ENCODE data around the gene RANBP3L.

Gene RANBP3L

DNA sequence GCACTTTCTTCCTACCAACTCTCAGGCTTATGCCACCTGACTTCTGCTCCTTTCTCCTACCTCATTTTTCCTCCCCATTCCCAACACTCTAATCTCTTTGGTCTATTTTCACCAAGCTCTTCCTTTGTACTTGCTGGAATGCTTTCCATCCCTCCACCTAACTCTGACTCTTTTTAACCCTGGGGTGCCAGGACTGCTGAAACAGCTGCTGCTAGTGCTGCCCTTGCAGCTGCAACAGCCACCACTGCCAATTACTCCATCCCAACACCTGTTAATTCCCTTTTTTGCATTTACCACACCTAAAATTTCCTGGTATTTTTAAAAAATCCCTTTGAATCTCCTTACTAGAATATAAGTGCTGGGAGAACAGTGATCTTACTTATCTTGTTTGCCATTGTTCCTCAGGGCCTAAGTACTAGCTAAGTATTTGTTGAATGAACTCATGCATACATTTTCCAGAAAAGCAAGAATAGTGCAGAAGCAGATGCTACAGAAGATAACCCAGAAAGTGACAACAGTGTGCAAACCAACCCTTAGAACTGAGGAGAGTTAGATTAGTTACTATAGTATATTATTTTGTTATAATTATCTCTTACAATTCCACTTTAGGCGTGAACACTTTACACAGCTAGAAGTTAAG is 71.4 kb downstream of the RANBP3L start:
- DNase-seq (ENCODE audit: low spot score), result no peak
- ChIA-PET CTCF (interaction anchor here (0.7 to 1.0 kb wide), 2 partner anchors 12 to 75 kb away, joined by 3 read pairs; no protein-coding TSS in a partner anchor), POLR2A (ENCODE audit: low non-redundant PET) (no interaction called here)
- TF ChIP-seq, protein P1, sequence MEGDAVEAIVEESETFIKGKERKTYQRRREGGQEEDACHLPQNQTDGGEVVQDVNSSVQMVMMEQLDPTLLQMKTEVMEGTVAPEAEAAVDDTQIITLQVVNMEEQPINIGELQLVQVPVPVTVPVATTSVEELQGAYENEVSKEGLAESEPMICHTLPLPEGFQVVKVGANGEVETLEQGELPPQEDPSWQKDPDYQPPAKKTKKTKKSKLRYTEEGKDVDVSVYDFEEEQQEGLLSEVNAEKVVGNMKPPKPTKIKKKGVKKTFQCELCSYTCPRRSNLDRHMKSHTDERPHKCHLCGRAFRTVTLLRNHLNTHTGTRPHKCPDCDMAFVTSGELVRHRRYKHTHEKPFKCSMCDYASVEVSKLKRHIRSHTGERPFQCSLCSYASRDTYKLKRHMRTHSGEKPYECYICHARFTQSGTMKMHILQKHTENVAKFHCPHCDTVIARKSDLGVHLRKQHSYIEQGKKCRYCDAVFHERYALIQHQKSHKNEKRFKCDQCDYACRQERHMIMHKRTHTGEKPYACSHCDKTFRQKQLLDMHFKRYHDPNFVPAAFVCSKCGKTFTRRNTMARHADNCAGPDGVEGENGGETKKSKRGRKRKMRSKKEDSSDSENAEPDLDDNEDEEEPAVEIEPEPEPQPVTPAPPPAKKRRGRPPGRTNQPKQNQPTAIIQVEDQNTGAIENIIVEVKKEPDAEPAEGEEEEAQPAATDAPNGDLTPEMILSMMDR (conservative IDR thresholded peaks at IDR 0.05; ENCODE audit: low read depth), result no peak
- H3K27ac ChIP-seq, result no peak overlapping the region

DNA sequence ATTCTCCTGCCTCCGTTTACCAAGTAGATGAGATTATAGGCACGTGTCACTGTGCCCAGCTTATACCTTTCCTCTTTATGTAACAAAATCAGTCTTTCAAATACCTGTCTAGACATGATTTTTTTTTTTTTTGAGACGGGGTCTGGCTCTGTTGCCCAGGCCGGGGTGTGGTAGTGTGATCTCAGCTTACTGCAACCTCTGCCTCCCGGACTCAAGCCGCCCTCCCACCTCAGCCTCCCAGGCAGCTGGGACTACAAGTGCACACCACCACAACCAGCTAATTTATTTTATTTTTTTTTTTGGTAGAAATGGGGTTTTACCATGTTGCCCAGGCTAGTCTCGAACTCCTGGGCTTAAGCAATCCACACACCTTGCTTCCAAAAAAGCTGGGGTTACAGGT is 73.2 kb downstream of the RANBP3L start:
- TF ChIP-seq, protein P1 (conservative IDR thresholded peaks at IDR 0.05; ENCODE audit: low read depth), result no peak
- ChIA-PET CTCF (no interaction called here), POLR2A (ENCODE audit: low non-redundant PET) (no interaction called here)
- no peak overlapping the region for H3K27ac ChIP-seq
- DNase-seq (ENCODE audit: low spot score), result no peak

DNA sequence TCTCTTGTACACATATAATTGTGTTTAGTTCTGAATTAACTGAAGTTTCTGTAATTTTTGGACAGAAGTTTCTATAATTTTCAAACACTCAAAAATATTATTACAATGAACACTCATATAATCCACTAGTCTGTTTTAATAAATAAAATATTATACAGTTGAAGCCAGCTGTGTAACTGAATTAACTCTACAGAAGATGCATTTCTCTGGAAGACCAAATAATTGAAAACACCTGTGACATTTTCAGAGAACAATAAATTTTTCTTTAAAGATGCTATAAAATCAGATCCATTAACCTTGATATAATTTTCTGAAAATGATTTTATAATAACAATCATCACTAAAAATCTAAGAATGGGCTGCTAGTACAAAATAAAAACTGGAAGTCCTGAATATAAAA is 74.7 kb downstream of the RANBP3L start:
- ChIA-PET POLR2A (ENCODE audit: low non-redundant PET) (no interaction called here), CTCF (interaction anchor here (0.7 to 0.9 kb wide), 2 partner anchors 49 to 140 kb away, joined by 3 to 5 read pairs; no protein-coding TSS in a partner anchor)
- no peak overlapping the region for H3K27ac ChIP-seq
- TF ChIP-seq, protein P1 (conservative IDR thresholded peaks at IDR 0.05; ENCODE audit: low read depth), result no peak
- DNase-seq (ENCODE audit: low spot score), result no peak

DNA sequence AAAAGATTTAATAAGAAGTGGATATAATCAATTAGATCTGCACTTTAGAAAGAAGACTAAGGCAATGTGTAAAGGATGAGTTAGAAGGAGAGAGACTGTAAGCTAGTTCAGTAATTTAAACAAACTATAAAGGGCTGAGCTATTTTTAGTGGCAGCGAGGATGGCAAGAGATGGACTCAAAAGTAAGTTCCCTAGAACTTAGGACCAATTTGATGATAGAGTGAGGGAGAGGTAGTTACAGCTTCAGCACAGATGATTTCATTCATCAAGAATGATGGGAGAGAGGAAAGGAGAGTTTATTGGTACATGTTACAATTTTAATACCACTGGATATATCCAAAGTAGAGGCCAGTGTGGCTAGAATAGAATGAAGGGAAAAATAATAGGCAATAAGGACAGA is 79.1 kb downstream of the RANBP3L start:
- ChIA-PET POLR2A (ENCODE audit: low non-redundant PET) (no interaction called here), CTCF (interaction anchor here (0.5 kb wide), 1 partner anchor 43 kb away, joined by 7 read pairs; no protein-coding TSS in a partner anchor)
- TF ChIP-seq, protein P1 (conservative IDR thresholded peaks at IDR 0.05; ENCODE audit: low read depth), result no peak
- no peak overlapping the region for H3K27ac ChIP-seq
- no peak for DNase-seq (ENCODE audit: low spot score)

DNA sequence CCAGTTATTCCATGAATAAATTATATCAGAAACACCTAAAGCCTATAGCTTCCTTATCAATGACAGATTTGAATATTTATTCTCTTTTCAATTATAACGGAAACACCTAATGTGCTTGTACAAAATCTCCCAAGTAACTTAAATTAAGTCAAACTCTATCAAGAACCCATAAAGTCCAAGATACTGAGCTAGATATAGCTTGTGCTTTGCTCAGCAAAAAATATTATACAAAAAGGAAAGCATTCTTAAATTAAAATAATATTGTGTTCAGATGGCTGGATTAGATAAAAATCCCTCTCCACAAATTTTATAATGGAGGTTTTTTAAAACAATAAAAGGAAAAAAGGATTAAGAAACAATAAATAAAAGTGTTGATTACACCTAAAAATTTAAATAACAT is 83.7 kb downstream of the RANBP3L start:
- TF ChIP-seq, protein P1 (conservative IDR thresholded peaks at IDR 0.05; ENCODE audit: low read depth), result no peak
- CTCF ChIA-PET, result interaction anchor here (0.6 to 0.7 kb wide), 2 partner anchors 165 to 458 kb away, joined by 3 to 5 read pairs; no protein-coding TSS in a partner anchor
- no peak overlapping the region for H3K27ac ChIP-seq
- no peak for DNase-seq (ENCODE audit: low spot score)
- POLR2A ChIA-PET (ENCODE audit: low non-redundant PET), result no interaction called here

DNA sequence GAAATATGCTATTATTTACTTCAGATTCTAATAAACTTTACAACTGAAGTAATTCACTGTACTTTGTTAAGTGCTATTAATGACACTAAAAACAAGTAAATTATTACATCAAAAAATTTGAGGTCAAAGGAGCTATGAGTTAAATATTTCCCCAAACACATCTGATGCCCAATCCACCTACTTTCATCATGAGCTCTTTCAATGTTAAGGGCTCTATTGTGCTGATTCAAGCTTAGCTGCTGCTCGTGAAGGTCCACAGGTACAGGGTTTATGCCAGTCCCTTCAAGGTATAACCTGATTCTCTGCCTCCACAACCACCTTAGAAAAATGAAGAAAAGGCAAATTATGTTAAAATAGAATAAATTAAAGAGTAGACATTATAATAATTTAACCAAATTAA is 84.1 kb downstream of the RANBP3L start:
- TF ChIP-seq, protein P1 (conservative IDR thresholded peaks at IDR 0.05; ENCODE audit: low read depth), result no peak
- no peak overlapping the region for H3K27ac ChIP-seq
- POLR2A ChIA-PET (ENCODE audit: low non-redundant PET), result no interaction called here
- CTCF ChIA-PET, result interaction anchor here (0.6 to 0.7 kb wide), 2 partner anchors 165 to 459 kb away, joined by 3 to 5 read pairs; no protein-coding TSS in a partner anchor
- DNase-seq (ENCODE audit: low spot score), result no peak

All from RWPE1 (cell line).